Measurements from ENCODE around the gene SYK. TPM values are rescaled to one million over a fixed set of nuclear protein-coding genes. Genes with fewer than 3 reads are reported as not detected.

SYK gene
- total RNA-seq, 4 donors from 2014 or later, result 0.53 to 3.3 (median 2.0) TPM

GRCh38 chr9:90946982-90947381, 145.4 kb downstream of the SYK start:
- no peaks in the 10 kb centered on the region for H3K36me3 ChIP-seq
- H3K27ac ChIP-seq, result no peak overlapping the region
- no peak for DNase-seq
- TF ChIP-seq POLR2A (IDR thresholded peaks at IDR 0.05) (no peak), CTCF (IDR thresholded peaks at IDR 0.05 in 4 of 5, conservative IDR thresholded peaks at IDR 0.05 in 1 of 5) (no peak)
- ATAC-seq, result no peak
- H3K27me3 ChIP-seq, result no peaks in the 10 kb centered on the region
- no peaks in the 10 kb centered on the region for H3K4me1 ChIP-seq
- intact Hi-C loops (cut with DNase I; ENCODE audit: low total_unique reads), result no loop called here
- in situ Hi-C loops (cut with MboI; ENCODE audit: low sequenced_read_pairs in 4 of 4), result no loop called here
- H3K4me3 ChIP-seq, result no peak overlapping the region
- H3K9me3 ChIP-seq, result no peaks in the 10 kb centered on the region

Other genes starting within 250 kb of the SYK start
- not detected for gene DIRAS2, start 159.0 kb upstream of the SYK start, total RNA-seq